Inflammatory macrophage (primary cell): ENCODE data around the gene ANO1.
"Not testable (repeated sequence)": the region's sequence is repeated elsewhere in the genome, so short reads cannot be mapped to it uniquely, and the experiment has no call there.

Experiments
- DNase-seq, 2 donors: peaks; one replicate each; pipeline ENCODE4 v3.0.0-alpha.2; 2020 to 2022
- total RNA-seq, 18 experiments: gene quantifications; one replicate each; lab custom pipeline; 2026; ENCODE audit warnings: mixed read lengths in 6 of 18, inconsistent platforms in 2 of 18; lab: John Stamatoyannopoulos, UW

Gene ANO1
- total RNA-seq = 0 to 0.18 (median 0.02) reads per million in 18 experiments

DNA sequence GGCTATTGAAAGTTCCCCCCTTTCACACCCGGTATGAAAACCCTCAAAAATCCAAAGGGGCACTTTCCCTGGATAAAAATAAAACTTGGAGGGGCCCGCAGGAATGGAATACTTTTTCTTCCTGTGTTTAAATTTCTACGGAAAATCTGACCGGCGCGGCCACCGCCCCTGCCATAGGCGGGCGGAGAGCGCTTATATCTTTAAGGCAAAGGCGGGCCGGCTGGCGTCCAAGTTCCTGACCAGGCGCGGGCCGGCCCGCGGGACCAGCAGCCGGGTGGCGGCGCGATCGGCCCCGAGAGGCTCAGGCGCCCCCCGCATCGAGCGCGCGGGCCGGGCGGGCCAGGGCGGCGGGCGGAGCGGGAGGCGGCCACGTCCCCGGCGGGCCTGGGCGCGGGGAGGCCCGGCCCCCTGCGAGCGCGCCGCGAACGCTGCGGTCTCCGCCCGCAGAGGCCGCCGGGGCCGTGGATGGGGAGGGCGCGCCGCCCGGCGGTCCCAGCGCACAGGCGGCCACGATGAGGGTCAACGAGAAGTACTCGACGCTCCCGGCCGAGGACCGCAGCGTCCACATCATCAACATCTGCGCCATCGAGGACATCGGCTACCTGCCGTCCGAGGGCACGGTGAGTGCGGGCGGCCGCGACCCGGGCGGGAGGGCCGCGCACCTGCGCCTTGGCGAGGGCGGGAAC lies at the start of gene ANO1:
Gene ANO1, plus strand, starts transcription at position 223 of the 686 bp plus-strand sequence. Its CDS starts 290 bp downstream, at position 513.
- DNase-seq = no peak

- DNase-seq = no peak
These were observed 48.8 kb upstream of the ANO1 start for GRCh38 chr11:70029115-70029860.

DNA sequence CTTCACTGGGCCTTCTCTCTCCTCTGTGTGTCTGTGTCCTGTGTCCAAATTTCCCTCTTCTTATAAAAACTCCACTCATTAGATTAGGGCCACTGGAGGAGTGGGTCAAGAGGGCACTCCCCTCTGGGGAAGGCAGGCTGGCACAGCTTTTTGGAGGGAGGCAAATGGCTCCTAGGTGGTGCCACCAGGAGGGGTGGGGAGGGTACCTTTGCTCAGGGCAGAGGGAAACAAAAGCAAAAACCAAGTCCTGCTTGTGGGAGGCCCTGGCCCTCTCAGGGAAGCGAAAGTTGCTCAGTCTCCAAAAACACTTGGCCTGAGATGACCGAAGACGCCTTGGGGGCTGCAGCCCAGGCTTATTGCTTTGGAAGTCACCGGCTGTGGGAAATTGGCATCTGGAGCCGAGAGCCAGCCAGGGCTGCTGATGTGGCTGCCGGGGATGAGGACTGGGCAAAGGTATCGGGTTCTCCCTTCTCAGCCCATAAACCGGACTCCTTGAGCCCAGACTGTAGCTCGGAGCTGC lies 48.2 kb upstream of the ANO1 start:
- DNase-seq = no peak

DNA sequence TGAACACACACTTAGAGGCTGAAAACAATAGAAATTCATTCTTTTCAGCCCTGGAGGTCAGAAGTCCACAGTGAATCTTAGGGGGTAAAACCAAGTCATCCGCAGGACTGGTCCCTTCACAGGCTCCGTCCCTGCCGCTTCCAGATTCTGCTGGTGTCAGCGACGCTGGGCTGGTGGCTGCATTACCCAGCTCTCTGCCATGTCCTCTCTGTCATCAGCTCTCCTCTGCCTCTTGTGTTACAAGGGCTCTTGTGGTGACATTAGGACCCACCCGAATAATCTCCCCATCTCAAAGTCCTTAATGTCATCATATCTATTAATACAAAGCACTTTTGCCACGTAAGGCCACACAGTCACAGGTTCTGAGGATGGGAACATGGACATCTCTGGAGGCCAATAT lies 47.7 kb upstream of the ANO1 start:
- DNase-seq = no peak

GRCh38 chr11:70031631-70032469 lies 46.3 kb upstream of the ANO1 start:
- no peak for DNase-seq

DNA sequence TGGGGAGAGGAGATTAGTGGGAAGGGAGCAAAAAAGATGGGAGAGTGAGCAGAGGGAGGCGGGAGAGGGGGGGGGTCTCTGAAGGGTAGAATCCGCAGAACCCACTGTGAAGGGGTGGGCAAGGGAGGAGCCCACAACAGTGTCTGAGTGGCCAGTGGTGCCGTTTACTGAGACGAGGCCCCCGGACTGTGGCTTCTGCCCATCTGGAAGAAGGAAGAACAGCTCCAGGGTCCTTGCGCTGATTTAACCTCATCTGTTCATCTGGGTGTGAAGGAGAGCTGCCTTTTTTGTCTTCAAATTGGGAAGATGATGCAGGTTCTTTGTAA lies 45.7 kb upstream of the ANO1 start:
- DNase-seq = no peak

DNA sequence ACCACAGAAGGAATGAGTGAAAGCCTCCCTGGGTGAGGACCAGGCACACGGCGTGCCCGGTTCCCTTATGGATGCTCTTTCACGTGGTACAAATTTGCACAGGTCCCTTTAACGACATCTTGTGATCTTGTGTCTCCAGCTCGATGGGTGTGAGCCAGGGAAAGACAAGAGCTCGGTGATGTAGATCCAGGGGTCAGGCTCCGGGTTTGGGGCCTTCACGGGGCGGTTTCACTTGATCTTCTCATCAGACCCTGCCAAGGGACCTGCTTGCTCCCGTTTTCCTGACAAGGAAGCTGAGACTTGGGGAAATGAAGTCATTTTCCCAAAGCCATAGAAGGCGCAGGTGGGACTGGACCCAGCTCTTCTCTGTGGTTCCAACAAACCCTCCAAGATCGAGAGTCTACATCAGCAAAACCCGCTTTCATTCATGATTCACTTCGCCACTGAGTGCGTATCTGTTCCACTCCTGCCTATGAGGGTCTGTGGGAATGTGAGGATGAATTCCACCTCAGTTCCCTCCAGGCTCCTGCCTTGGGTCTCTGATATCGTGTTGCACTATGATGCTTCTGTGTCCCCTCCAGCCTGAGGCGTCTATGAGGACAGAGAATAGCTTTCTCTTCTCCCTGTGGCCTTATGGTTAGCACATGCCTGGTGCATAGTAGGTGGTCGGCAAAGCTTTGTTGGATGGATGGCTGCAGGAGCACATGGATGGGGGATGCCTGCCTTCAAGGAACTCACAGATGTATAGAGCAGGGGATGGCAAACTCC lies 45.0 kb upstream of the ANO1 start:
- no peak for DNase-seq

DNA sequence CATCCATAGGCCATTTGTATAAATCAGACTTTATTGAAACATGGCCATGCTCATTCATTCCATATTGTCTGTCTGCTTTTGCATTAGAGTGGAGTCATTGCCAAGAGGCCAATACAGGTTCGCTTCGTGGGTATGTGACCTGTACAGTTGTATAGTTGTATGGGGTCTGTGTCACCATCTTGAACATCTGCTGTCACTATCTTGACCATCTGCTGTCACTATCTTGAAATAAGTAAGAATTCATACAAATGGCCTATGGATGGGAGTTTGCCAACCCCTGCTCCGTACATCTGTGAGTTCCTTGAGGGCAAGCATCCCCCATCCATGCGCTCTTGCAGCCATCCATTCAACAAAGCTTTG lies 44.4 kb upstream of the ANO1 start:
- no peak for DNase-seq

DNA sequence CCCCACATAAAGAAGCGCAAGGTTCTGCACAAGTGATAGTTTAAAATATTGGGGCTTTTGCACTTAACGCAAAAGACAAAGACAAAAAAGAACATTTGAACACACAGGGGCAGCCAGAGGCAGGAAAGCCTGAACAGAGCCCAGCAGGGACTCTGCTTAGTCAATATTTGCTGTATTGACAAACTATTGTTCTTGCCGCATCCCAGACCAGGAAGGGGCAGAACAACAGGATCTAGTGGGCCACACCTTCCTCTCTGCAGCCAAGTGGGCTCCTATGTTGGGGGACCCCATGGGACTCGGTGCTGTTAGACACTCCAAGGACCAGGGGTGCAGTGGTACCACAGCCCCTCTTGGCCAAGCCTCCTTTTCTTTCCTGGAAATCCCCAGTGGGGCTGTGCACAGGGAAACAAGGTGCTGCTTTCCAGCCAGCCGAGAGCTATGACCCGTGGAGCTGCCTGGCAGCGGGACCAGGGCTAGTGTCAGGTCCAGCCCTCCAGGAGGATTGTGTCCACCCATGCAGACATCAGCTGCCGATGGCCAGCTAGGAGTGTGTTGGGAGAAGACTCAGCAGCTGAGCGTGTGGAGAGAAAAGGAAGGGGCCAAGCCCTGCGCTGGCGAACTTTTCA lies 43.3 kb upstream of the ANO1 start:
- DNase-seq = no peak

DNA sequence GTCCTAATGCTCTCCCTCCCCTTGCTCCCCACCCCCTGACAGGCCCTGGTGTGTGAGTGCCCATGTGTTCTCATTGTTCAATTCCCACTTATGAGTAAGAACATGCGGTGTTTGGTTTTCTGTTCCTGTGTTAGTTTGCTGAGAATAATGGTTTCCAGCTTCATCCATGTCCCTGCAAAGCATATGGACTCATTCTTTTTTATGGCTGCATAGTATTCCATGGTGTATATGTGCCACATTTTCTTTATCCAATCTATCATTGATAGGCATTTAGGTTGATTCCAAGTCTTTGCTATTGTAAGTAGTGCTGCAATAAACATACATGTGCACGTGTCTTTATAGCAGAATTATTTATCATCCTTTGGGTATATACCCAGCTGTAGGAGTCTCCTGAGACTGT lies 42.5 kb upstream of the ANO1 start:
- not testable (repeated sequence) for DNase-seq

GRCh38 chr11:70036971-70037882 lies 40.9 kb upstream of the ANO1 start:
- no peak for DNase-seq

DNA sequence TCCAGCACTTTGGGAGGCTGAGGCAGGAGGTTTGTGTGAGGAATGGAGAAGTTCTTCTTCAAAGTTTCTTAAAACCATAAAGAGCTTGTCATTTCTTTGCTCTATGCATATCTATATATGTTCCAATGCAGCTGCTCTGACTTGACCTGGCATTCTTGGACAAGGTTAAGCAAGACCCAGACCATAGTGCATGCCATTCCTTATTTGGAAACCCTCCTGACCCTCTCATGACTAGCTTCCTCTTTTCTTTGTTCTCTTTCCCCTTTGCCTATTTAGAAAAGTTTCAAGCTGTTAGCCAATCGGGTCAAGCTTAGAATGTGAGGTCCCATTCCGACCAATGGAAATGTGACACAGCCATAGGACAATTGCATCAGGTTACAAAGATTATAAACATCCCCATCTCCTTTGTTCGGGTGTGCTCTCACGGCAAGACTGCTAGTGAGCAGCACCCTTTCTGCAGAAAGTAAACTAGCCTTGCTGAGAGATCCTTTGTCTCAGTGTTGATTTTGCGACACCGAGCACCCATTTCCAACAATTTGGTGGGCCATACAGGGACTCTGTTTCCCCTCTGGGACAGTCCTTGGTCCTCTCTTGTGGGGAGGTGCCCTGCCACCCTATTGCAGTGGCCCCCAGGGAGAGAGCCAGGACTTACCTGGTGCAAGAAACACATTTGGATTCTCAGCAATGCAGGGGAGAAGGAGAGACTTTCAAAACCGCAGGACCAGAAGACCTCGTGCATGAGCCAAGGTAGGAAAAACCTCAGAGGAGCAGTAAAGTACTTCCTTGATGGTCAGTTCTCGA lies 39.9 kb upstream of the ANO1 start:
- peak in 1 of 2 donors; percentile 3 for DNase-seq

DNA sequence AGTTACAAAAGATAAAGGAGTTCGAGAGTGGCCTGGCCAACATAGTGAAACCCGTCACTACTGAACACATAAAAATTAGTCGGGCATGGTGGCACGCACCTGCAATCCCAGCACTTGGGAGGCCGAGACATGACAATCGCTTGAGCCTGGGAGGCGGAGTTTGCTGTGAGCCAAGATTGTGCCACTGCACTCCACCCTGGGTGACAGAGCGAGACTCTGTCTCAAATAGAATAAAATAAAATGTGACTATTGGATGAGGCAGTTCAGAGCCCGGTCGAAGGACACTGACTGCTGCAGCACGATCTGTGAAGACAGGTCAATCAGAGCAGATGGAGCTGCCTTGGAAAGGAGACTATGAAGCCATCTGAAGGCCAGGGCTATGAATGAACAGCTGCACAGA lies 37.7 kb upstream of the ANO1 start:
- no peak for DNase-seq

- DNase-seq = no peak
These were observed 37.1 kb upstream of the ANO1 start for GRCh38 chr11:70040869-70041501.

GRCh38 chr11:70043482-70043881 lies 34.6 kb upstream of the ANO1 start:
- no peak for DNase-seq

- no peak for DNase-seq
These were observed 32.0 kb upstream of the ANO1 start for GRCh38 chr11:70046089-70046488.

GRCh38 chr11:70048279-70049024 lies 29.7 kb upstream of the ANO1 start:
- DNase-seq = no peak

DNA sequence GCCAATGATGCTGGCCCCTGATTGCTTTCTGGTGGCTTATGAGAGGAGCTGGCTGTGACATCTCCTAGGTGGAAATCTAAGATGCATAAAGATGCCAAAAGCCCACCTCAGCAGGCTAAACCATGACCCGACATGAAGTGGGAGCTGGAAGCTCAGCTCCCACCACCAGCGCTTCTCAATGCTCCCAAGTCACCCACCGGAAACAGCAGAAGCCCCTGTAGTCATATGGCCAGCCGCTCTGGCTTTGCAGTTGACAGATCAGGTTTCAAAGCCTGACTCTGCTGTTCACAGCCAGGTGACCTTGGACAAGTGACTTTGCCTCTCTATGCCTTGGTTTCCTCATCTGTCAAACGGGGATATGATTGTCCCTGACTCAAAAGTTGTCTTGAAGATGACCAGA lies 29.1 kb upstream of the ANO1 start:
- DNase-seq = no peak

- DNase-seq = no peak
These were observed 27.9 kb upstream of the ANO1 start for GRCh38 chr11:70050243-70050642.
